GM19025 (cell line): ENCODE measurements around the gene MAT1A.

ENCODE experiments used
- ATAC-seq: cut with Tn5 transposase; IDR thresholded peaks from one replicate; pipeline ENCODE4 v1.9.1; 2021; ENCODE audit warnings: mild to moderate bottlenecking, low read depth, moderate library complexity; ENCODE audit not compliant: unreplicated experiment

MAT1A gene

GRCh38 chr10:80283536-80284199, 5.8 kb downstream of the MAT1A start:
- ATAC-seq = no peak

GRCh38 chr10:80283119-80283518, 6.3 kb downstream of the MAT1A start:
- no peak for ATAC-seq

GRCh38 chr10:80281784-80282765, 7.4 kb downstream of the MAT1A start:
- ATAC-seq = no peak

DNA sequence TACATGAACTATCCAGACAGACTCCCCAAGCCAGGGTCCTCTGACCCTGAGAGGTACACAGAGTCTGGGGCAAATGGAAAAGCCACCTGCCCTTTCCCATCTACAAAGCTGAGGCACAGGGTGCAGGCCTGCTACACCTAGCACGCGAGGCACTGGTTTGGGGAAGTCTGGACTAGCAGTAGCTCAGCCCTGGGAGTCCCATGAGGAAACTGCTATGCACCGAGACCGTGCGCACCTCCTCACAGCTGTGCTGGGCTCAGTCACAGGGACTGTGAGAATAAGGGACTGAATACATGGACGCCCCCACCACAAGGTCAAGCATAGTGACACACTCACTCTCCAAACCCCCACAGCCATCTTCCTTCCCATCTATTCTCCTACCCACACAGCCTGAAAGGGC, 8.2 kb downstream of the MAT1A start:
- peak; percentile 81 for ATAC-seq

- no peak for ATAC-seq
Measured at GRCh38 chr10:80280071-80280800, 9.2 kb downstream of the MAT1A start.

GRCh38 chr10:80279146-80279545, 10.3 kb downstream of the MAT1A start:
- ATAC-seq = no peak

DNA sequence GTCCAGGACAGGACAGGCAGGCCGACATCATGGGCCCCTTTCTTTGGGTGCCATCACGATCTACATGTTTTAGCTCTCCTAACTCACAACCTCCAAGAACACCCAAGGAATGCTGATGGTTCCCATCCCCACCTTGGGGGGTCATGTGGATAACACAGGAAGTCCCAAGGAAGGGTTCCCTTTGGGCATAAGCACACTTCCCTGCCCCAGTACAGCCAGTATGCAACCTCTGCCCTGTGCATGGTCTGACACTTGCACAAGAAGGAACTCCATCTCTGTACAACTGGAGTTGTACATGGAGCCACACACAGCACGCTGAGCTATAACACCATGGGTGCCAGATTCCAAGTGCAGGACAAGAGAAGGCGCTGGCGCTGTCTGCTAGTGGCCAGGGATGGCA, 11.0 kb downstream of the MAT1A start:
- ATAC-seq = no peak

- no peak for ATAC-seq
Measured at GRCh38 chr10:80277567-80278250, 11.7 kb downstream of the MAT1A start.

- no peak for ATAC-seq
Measured at GRCh38 chr10:80277016-80277415, 12.4 kb downstream of the MAT1A start.

DNA sequence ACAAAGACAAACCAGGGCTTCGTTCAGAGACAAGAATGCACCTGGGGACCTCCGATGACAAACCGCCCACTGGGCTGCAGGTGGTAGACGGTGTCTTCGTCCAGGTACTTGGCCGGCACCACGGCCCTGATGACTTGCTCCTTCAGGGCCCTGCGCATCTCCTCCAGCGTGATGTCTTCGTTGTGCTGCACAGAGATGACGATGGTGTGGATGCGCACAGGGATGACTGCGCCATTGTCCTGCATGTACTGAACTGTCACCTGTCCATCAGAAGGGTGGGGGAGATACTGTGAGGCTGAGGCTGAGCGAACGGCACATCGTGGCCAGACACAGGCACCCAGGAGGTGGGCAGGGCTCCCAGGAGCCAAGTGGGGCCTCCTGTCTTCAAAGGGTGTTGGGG, 13.1 kb downstream of the MAT1A start:
- ATAC-seq = no peak

GRCh38 chr10:80275756-80276155, 13.7 kb downstream of the MAT1A start:
- no peak for ATAC-seq

GRCh38 chr10:80275135-80275498, 14.3 kb downstream of the MAT1A start:
- ATAC-seq = no peak

DNA sequence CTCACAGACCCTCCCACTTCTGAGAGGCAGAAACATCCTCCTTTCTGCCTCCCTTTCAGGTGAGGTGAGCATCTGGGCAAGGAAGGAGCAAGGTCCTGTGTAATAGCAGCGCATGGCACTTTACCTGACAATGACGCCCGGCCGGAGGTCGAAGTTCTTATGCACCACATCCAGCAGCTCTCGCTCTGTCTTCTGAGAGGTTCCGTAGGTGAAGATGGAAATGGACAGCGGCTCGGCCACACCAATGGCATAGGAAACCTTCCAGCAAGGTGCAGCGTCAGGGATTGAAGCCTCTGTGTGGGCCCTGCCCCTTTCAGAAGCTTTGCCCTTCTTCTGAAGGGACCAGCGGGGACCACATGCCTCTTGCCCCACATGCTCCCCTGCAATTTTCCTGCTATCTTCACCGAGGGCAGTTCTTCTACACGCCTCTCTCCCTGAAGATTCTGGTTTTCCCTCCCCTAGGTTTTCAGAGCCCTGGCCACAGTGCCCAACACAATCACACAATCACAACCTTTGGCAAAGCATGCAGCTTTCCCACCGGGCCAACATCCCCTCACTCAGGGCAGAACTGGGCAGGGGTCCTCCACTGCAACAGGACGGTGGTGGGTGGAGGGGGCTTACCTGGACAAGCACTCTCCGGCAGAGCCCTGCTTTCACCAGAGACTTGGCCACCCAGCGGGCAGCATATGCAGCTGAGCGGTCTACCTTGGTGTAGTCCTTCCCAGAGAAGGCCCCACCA, 14.9 kb downstream of the MAT1A start:
- ATAC-seq = no peak

DNA sequence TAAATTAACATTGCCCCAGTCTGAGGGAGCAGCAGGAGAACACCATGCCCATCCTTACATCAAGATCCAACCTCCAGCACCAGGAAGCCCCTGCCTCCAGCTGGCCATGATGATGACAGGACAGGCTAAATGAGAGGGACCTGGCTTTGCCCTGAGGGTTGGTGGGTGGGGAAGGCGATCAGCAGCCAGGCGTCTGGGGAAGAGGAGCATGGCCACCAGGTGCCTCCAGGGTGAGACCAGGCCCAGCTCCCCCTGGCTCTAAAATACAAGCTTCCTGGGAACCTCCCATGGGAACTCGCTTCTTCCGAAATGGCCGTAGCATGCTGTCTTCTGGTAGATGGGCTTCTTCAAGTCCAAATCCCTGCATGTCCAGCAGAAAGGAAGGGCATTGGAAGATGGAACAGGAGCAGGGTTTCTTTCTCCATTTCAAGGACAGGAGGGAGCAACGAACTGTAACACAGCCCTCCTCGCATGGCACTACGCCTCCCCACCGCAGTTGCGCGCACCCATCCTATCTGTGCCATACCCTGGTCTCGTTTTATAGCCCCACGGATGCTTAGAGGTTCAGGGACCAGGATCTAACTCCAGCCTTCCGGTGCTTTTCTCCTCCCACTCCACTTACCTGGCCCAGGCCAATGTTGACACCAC, 15.8 kb downstream of the MAT1A start:
- no peak for ATAC-seq

- ATAC-seq = no peak
Measured at GRCh38 chr10:80272793-80273522, 16.5 kb downstream of the MAT1A start.

GRCh38 chr10:80271416-80271815, 18.0 kb downstream of the MAT1A start:
- ATAC-seq = no peak

- ATAC-seq = no peak
Measured at GRCh38 chr10:80270887-80271286, 18.6 kb downstream of the MAT1A start.

DNA sequence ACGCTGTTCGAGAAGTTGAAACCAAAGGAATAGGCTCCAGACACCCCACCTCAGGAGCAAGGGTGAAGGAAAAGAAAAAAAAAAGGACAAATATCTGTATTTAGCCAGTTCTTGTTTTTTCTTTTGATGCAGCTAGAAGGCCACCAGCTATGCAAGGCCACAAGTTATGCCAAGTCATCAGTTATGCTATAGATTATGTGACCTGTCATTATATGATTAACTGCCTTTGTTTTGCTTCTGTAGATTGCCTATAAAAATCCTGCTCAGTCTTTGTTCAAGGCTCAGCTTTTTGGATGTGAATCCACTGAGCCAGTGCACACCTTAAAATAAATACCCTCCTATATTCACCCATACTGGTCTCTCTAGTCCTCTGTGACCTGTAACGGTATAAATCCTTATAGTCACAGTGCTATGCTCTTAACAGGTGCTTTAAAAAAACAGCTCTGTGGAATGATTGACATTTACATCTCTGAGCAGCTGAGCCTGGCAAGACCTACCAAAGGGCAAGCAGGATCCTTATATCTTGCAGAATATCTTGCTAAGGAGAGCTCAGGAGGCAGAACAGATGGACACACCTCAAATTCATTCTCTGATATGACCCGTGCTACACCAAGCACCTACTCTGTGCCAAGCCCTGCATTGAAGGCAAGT, 20.4 kb downstream of the MAT1A start:
- ATAC-seq = no peak
